T-cell (primary cell): ENCODE data around the gene POLR2B. TPM values are rescaled to one million over a fixed set of nuclear protein-coding genes. Genes with fewer than 3 reads are reported as not detected.

Source experiments
- ATAC-seq, 4 experiments: fragments of 200-7000 bp in 3 of 4; fragments of 150-1000 bp in 1 of 4; cut with Tn5 transposase; replicated peaks in 1 of 4; 1 replicate in 3 of 4; 2 replicates in 1 of 4; pipeline ENCODE4 v1.10.0; 2021; ENCODE audit warnings: moderate library complexity in 3 of 4, mild to moderate bottlenecking in 2 of 4, moderate number of reproducible peaks in 1 of 4
- CTCF ChIA-PET, 2 donors: fragments of 300-600 bp; sonication (Branson Sonifier 250); formaldehyde crosslinking; loops; one replicate each; lab custom pipeline; 2022; ENCODE audit warnings: antibody characterized with exemption in 2 of 2; lab: Charles Lee
- POLR2A ChIA-PET, 2 donors: fragments of 300-600 bp; sonication (Branson Sonifier 250); formaldehyde crosslinking; loops; one replicate each; lab custom pipeline; 2022; ENCODE audit warnings: antibody characterized with exemption in 2 of 2; lab: Charles Lee
- DNase-seq, 35 experiments: peaks; one replicate each; pipeline versions ENCODE4 v3.0.0 to v3.0.0-alpha.2; 2013 to 2023
- H3K27ac ChIP-seq: one replicate; pipeline ENCODE4 v1.5.1; 2013; ENCODE audit warnings: low read length
- H3K27me3 ChIP-seq, 2 experiments: replicated peaks in 1 of 2; 1 replicate in 1 of 2; 2 replicates in 1 of 2; pipeline versions ENCODE4 v1.6.1 to v1.7.0; 2013; ENCODE audit warnings: low read length in 1 of 2, mixed read lengths in 1 of 2; ENCODE audit not compliant: control insufficient read depth in 2 of 2, insufficient read depth in 2 of 2; ENCODE audit errors: extremely low read depth in 1 of 2
- H3K36me3 ChIP-seq, 2 donors: 1 replicate in 1 of 2; 2 replicates in 1 of 2; pipeline versions ENCODE4 v1.6.1 to v1.7.0; 2013; ENCODE audit warnings: low read length in 1 of 2; ENCODE audit not compliant: control insufficient read depth in 2 of 2, insufficient read depth in 1 of 2; ENCODE audit errors: extremely low read depth in 1 of 2
- H3K4me1 ChIP-seq, 2 experiments: 1 replicate in 1 of 2; 2 replicates in 1 of 2; pipeline versions ENCODE4 v1.6.1 to v1.7.0; 2013; ENCODE audit warnings: low read length in 2 of 2, mixed read lengths in 1 of 2; ENCODE audit not compliant: insufficient read depth in 2 of 2, control insufficient read depth in 1 of 2; ENCODE audit errors: extremely low read depth in 1 of 2
- H3K4me3 ChIP-seq, 2 donors: 1 replicate in 1 of 2; 2 replicates in 1 of 2; pipeline versions ENCODE4 v1.5.1 to v1.7.0; 2013; ENCODE audit warnings: mild to moderate bottlenecking in 2 of 2, low read length in 1 of 2, moderate library complexity in 1 of 2; ENCODE audit not compliant: control insufficient read depth in 1 of 2; ENCODE audit errors: extremely low read depth in 1 of 2
- H3K9me3 ChIP-seq: 2 replicates; pipeline ENCODE4 v1.7.0; 2013
- H3K27ac Mint-ChIP-seq, 2 donors: one replicate each; pipeline ENCODE4 v1.8.0; 2020 to 2021; ENCODE audit warnings: mild to moderate bottlenecking in 2 of 2, mixed read lengths in 2 of 2
- H3K27me3 Mint-ChIP-seq, 2 donors: one replicate each; pipeline ENCODE4 v1.8.0; 2021 to 2022; ENCODE audit warnings: mixed read lengths in 2 of 2
- H3K36me3 Mint-ChIP-seq: one replicate; pipeline ENCODE4 v1.8.0; 2021; ENCODE audit warnings: mixed read lengths
- H3K4me1 Mint-ChIP-seq, 3 donors: one replicate each; pipeline ENCODE4 v1.8.0; 2020 to 2022; ENCODE audit warnings: mixed read lengths in 3 of 3, mild to moderate bottlenecking in 1 of 3
- H3K4me3 Mint-ChIP-seq, 3 donors: one replicate each; pipeline ENCODE4 v1.8.0; 2020 to 2022; ENCODE audit warnings: mild to moderate bottlenecking in 3 of 3, mixed read lengths in 3 of 3, moderate library complexity in 3 of 3
- H3K9me3 Mint-ChIP-seq, 3 donors: one replicate each; pipeline ENCODE4 v1.8.0; 2020 to 2022; ENCODE audit warnings: mixed read lengths in 3 of 3
- WGBS: methylation state at CpG from one replicate; pipeline ENCODE4 v1.1.5; 2013; ENCODE audit warnings: missing lambda C conversion rate; ENCODE audit not compliant: insufficient coverage; 5-methylcytosine and 5-hydroxymethylcytosine counted together
- total RNA-seq, 35 experiments: library from RNA in 6 of 35; stranded (reverse) in 6 of 35; fragments of 120-200 nt in 1 of 35; gene quantifications; one replicate each; pipeline versions ENCODE4 v1.2.1 to v1.2.4 and lab custom pipeline; 2013 to 2026

The POLR2B gene
- total RNA-seq, 5 donors from 2014 or later (not counting 1 experiment from before 2014, with no cell fraction given), result 79.4 to 112 (median 106) TPM

DNA sequence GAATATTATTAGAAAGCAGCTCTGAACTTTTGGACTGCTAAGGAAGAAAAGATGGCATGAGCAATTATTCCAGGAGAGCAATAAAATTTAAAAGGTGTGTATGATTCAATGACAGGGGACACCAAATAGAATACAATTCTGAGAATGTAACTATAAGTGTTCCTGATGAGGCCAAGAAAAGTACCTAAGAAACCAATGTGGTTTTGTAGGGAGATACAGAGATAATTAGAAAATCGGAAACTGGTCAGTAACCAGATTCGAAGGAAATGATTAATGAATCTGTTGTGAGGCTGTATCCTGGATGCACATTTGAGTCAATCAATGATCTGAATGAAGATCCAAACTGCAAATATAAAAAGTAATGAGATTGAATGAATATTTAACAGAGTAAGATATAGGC lies 7.3 kb upstream of the POLR2B start:
- Histone ChIP-seq H3K27ac (no peak overlapping the region), H3K27me3 (no peaks in the 10 kb centered on the region), H3K9me3 (no peaks in the 10 kb centered on the region), H3K4me3 (no peak overlapping the region), H3K36me3 (peaks cover 8 to 76% of the 10 kb centered on the region in 2 donors), H3K4me1 (peaks cover 5 to 23% of the 10 kb centered on the region in 2 experiments)
- ChIA-PET POLR2A (interaction anchor here (0.6 to 0.7 kb wide), 4 partner anchors 15 to 69 kb away, joined by 3 to 10 read pairs (median 5); no protein-coding TSS in a partner anchor), CTCF (interaction anchor here in 1 of 2 donors (0.6 kb wide), 1 partner anchor 27 kb away, joined by 4 read pairs; no protein-coding TSS in a partner anchor)
- Mint-ChIP-seq H3K4me3 (no peak overlapping the region), H3K9me3 (peaks cover 0 to 10% (median 7%) of the 10 kb centered on the region in 3 donors), H3K27ac (no peak overlapping the region), H3K36me3 (peaks cover 40% of the 10 kb centered on the region), H3K27me3 (no peaks in the 10 kb centered on the region), H3K4me1 (peaks cover 27 to 47% (median 37%) of the 10 kb centered on the region in 3 donors)
- DNase-seq (no peak), ATAC-seq (no peak)
- 72% methylated on average over 2 of the region's 2 CpGs for WGBS

- H3K27me3 ChIP-seq, result no peaks in the 10 kb centered on the region
- H3K27ac ChIP-seq, result no peak overlapping the region
- ChIA-PET CTCF (no interaction called here), POLR2A (no interaction called here)
- peaks cover 0 to 10% (median 7%) of the 10 kb centered on the region in 3 donors for H3K9me3 Mint-ChIP-seq
- no peaks in the 10 kb centered on the region for H3K27me3 Mint-ChIP-seq
- H3K36me3 Mint-ChIP-seq, result peaks cover 39% of the 10 kb centered on the region
- ATAC-seq (no peak), DNase-seq (no peak)
- H3K4me3 Mint-ChIP-seq, result no peak overlapping the region
- H3K36me3 ChIP-seq, result peaks cover 8 to 66% of the 10 kb centered on the region in 2 donors
- H3K27ac Mint-ChIP-seq, result no peak overlapping the region
- H3K4me1 ChIP-seq, result peaks cover 6 to 27% of the 10 kb centered on the region in 2 experiments
- H3K4me3 ChIP-seq, result no peak overlapping the region
- no CpG with 5 or more reads among the region's 2 CpGs for WGBS
- peaks cover 31 to 51% (median 40%) of the 10 kb centered on the region in 3 donors for H3K4me1 Mint-ChIP-seq
- no peaks in the 10 kb centered on the region for H3K9me3 ChIP-seq
Observed at GRCh38 chr4:56972389-56972788, 6.3 kb upstream of the POLR2B start.

GRCh38 chr4:56972809-56973208 lies 5.9 kb upstream of the POLR2B start:
- Histone ChIP-seq H3K27me3 (no peaks in the 10 kb centered on the region), H3K9me3 (no peaks in the 10 kb centered on the region), H3K27ac (no peak overlapping the region), H3K36me3 (peaks cover 8 to 62% of the 10 kb centered on the region in 2 donors), H3K4me3 (no peak overlapping the region), H3K4me1 (peaks cover 6 to 27% of the 10 kb centered on the region in 2 experiments)
- H3K4me3 Mint-ChIP-seq, result peak overlapping the region in 1 of 3 donors; percentile 21
- no peak for DNase-seq
- CTCF ChIA-PET, result no interaction called here
- no peak overlapping the region for H3K27ac Mint-ChIP-seq
- H3K4me1 Mint-ChIP-seq, result peaks cover 35 to 54% (median 42%) of the 10 kb centered on the region in 3 donors
- H3K36me3 Mint-ChIP-seq, result peaks cover 40% of the 10 kb centered on the region
- no peak for ATAC-seq
- H3K9me3 Mint-ChIP-seq, result peaks cover 0 to 10% (median 7%) of the 10 kb centered on the region in 3 donors
- POLR2A ChIA-PET, result no interaction called here
- no peaks in the 10 kb centered on the region for H3K27me3 Mint-ChIP-seq

DNA sequence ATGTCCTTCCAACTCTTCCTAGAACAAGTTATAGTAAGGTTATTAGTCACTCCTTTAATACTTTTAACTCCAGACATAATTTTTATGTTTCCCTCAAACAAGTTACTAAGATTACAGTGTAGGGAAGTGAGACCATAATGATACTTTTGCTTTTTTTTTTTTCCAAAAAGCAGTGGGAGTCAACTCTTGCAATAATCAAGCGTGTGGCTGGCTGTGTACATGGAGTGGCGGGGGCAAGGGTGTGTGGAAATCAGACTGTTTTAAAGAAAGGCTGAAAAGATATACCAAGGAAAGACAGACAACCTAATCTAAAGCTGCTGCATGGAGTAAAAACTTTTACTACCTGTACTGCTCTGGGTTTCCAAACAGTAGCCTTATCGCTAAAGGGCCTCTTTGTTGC lies 5.4 kb upstream of the POLR2B start:
- CTCF ChIA-PET, result no interaction called here
- Mint-ChIP-seq H3K27ac (no peak overlapping the region), H3K4me1 (peaks cover 37 to 54% (median 42%) of the 10 kb centered on the region in 3 donors), H3K27me3 (no peaks in the 10 kb centered on the region), H3K36me3 (peaks cover 40% of the 10 kb centered on the region), H3K4me3 (peak overlapping the region in 1 of 3 donors; percentile 65), H3K9me3 (peaks cover 0 to 10% (median 7%) of the 10 kb centered on the region in 3 donors)
- Histone ChIP-seq H3K36me3 (peaks cover 8 to 56% of the 10 kb centered on the region in 2 donors), H3K4me1 (peaks cover 6 to 27% of the 10 kb centered on the region in 2 experiments), H3K27me3 (no peaks in the 10 kb centered on the region), H3K27ac (no peak overlapping the region), H3K9me3 (no peaks in the 10 kb centered on the region), H3K4me3 (no peak overlapping the region)
- POLR2A ChIA-PET, result no interaction called here
- no CpG with 5 or more reads among the region's 3 CpGs for WGBS
- DNase-seq, result no peak
- ATAC-seq, result no peak

DNA sequence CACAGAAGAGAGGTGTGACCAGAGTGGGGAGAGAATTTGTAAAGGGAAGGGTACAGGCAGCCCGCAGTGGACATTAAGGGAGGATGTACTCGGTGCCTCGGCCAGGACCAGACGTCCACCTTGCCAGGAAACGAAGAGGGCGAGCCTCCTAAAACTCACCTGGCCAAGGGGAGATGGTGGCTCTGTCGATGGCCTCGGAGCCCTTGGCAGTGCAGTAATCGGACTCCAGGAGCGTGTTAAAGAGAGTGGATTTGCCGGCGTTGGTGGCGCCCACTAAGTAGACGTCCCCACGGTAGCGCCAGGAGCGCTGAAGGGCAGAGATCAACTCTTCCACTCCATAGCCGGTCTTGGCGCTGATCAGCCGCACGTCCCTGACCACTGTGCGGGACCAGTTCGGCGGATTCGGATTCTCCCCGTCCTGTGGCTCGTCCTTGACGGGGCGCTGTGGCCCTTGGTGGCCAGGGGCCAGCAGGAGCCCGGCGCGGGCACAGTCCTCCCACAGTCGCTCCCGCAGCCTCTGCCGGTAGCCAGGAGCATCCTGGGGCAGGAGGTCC lies 2.3 kb upstream of the POLR2B start:
- Histone ChIP-seq H3K27ac (no peak overlapping the region), H3K4me3 (peak overlapping the region; percentile 98 to 99), H3K9me3 (no peaks in the 10 kb centered on the region), H3K36me3 (peaks cover 8 to 30% of the 10 kb centered on the region in 2 donors), H3K4me1 (peaks cover 17 to 45% of the 10 kb centered on the region in 2 experiments), H3K27me3 (no peaks in the 10 kb centered on the region)
- ATAC-seq (no peak), DNase-seq (peak in 4 of 35 experiments; percentile 2 to 16 (median 4))
- Mint-ChIP-seq H3K36me3 (peaks cover 33% of the 10 kb centered on the region), H3K4me3 (peak overlapping the region; percentile 100), H3K9me3 (peaks cover 0 to 10% (median 7%) of the 10 kb centered on the region in 3 donors), H3K27me3 (no peaks in the 10 kb centered on the region), H3K4me1 (peaks cover 57 to 72% (median 58%) of the 10 kb centered on the region in 3 donors), H3K27ac (peak overlapping the region; percentile 62 to 79)
- ChIA-PET POLR2A (interaction anchor here (1.6 to 2.9 kb wide), 4 partner anchors 67 to 589 kb away, joined by 6 to 26 read pairs (median 10); partner anchors contain the start of genes AASDH (in 1 of the 2) and REST (in 1 of the 2)), CTCF (interaction anchor here (0.8 to 1.7 kb wide), 3 partner anchors 11 to 68 kb away, joined by 3 to 22 read pairs (median 6); partner anchors contain the start of gene REST (in 1 of the 2))
- WGBS, result 3% methylated on average over 35 of the region's 35 CpGs

DNA sequence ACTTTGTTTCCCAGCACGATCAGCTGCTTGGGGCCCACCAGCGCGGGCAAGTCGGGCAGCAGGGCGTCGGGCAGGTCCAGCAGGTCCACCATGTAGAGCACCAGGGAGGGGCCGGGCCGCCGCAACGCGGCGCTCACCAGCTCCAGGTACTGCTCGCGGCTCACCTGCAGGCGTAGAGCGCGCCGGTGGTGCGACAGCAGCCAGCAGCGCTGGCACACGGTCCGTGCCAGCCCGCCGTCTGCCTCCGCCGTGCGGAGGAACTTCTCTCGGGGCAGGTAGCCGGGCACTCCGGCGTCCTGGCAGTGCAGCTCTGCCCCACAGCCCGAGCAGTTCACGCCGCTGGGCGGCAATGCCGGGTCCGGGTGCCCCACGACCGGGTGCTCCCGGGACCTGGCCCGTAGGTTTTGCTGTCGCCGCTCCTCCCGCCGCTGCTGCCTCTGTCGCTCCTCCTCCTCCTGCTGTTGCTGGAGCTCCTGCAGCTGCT lies 1.8 kb upstream of the POLR2B start:
- peak overlapping the region; percentile 98 to 99 for H3K4me3 ChIP-seq
- no peaks in the 10 kb centered on the region for H3K27me3 Mint-ChIP-seq
- DNase-seq, result peak; percentile 7 to 67 (median 45)
- peaks cover 59 to 74% (median 63%) of the 10 kb centered on the region in 3 donors for H3K4me1 Mint-ChIP-seq
- ChIA-PET CTCF (interaction anchor here (0.7 to 1.7 kb wide), 8 partner anchors 11 to 590 kb away, joined by 3 to 22 read pairs (median 4); partner anchors contain the start of genes AASDH (in 1 of the 2), PAICS (in 1 of the 2), PPAT (in 1 of the 2) and REST (in 1 of the 2)), POLR2A (interaction anchor here (0.5 to 2.9 kb wide), 13 partner anchors 22 to 590 kb away, joined by 3 to 26 read pairs (median 5); partner anchors contain the start of genes AASDH (in 2 of the 2) and REST (in 1 of the 2))
- H3K27ac ChIP-seq, result peak overlapping the region; percentile 80
- no peaks in the 10 kb centered on the region for H3K27me3 ChIP-seq
- peak overlapping the region; percentile 100 for H3K4me3 Mint-ChIP-seq
- WGBS, result 1% methylated on average over 46 of the region's 46 CpGs
- H3K36me3 ChIP-seq, result peaks cover 8 to 26% of the 10 kb centered on the region in 2 donors
- peak; percentile 51 to 62 (median 54) for ATAC-seq
- peak overlapping the region; percentile 96 to 98 for H3K27ac Mint-ChIP-seq
- H3K9me3 ChIP-seq, result no peaks in the 10 kb centered on the region
- H3K4me1 ChIP-seq, result peaks cover 18 to 46% of the 10 kb centered on the region in 2 experiments
- H3K9me3 Mint-ChIP-seq, result peaks cover 0 to 10% (median 7%) of the 10 kb centered on the region in 3 donors
- peaks cover 35% of the 10 kb centered on the region for H3K36me3 Mint-ChIP-seq
